Osteocyte (in vitro differentiated cells): ENCODE measurements around the gene PRDX3. TPM values are rescaled to one million over a fixed set of nuclear protein-coding genes. Genes with fewer than 3 reads are reported as not detected.

Source experiments
- DNase-seq: peaks from one replicate; pipeline ENCODE4 v3.0.0; 2021; ENCODE audit warnings: mixed read lengths; ENCODE audit not compliant: unreplicated experiment; ENCODE audit errors: extremely low spot score
- H3K27ac Mint-ChIP-seq: one replicate; pipeline ENCODE4 v1.8.0; 2021; ENCODE audit warnings: mild to moderate bottlenecking, mixed read lengths; ENCODE audit not compliant: unreplicated experiment
- H3K27me3 Mint-ChIP-seq: one replicate; pipeline ENCODE4 v1.8.0; 2021; ENCODE audit warnings: mixed read lengths; ENCODE audit not compliant: unreplicated experiment
- H3K36me3 Mint-ChIP-seq: one replicate; pipeline ENCODE4 v1.8.0; 2021; ENCODE audit warnings: mixed read lengths; ENCODE audit not compliant: unreplicated experiment
- H3K4me1 Mint-ChIP-seq: one replicate; pipeline ENCODE4 v1.8.0; 2021; ENCODE audit warnings: mixed read lengths; ENCODE audit not compliant: unreplicated experiment
- H3K4me3 Mint-ChIP-seq: one replicate; pipeline ENCODE4 v1.8.0; 2021; ENCODE audit warnings: mild to moderate bottlenecking, moderate library complexity, mixed read lengths; ENCODE audit not compliant: unreplicated experiment
- H3K9me3 Mint-ChIP-seq: one replicate; pipeline ENCODE4 v1.8.0; 2021; ENCODE audit warnings: mixed read lengths; ENCODE audit not compliant: unreplicated experiment
- total RNA-seq: library from RNA; stranded (reverse); gene quantifications from 2 replicates; pipeline ENCODE4 v1.2.1, GENCODE V29; 2021
- TF ChIP-seq, protein P1 (sequence below): fragments of 200-600 bp; sonication (generic); IDR thresholded peaks from 2 replicates; pipeline ENCODE4 v1.5.0; 2021; ENCODE audit warnings: antibody characterized with exemption, mild to moderate bottlenecking, moderate library complexity

PRDX3 gene
- total RNA-seq, 1 donor from 2014 or later: 76.9 TPM

- Mint-ChIP-seq H3K4me1 (peaks cover 37% of the 10 kb centered on the region), H3K36me3 (peaks cover 10% of the 10 kb centered on the region), H3K27me3 (no peaks in the 10 kb centered on the region), H3K9me3 (no peaks in the 10 kb centered on the region), H3K4me3 (no peak overlapping the region), H3K27ac (no peak overlapping the region)
- no peak for DNase-seq
- TF ChIP-seq, protein P1, sequence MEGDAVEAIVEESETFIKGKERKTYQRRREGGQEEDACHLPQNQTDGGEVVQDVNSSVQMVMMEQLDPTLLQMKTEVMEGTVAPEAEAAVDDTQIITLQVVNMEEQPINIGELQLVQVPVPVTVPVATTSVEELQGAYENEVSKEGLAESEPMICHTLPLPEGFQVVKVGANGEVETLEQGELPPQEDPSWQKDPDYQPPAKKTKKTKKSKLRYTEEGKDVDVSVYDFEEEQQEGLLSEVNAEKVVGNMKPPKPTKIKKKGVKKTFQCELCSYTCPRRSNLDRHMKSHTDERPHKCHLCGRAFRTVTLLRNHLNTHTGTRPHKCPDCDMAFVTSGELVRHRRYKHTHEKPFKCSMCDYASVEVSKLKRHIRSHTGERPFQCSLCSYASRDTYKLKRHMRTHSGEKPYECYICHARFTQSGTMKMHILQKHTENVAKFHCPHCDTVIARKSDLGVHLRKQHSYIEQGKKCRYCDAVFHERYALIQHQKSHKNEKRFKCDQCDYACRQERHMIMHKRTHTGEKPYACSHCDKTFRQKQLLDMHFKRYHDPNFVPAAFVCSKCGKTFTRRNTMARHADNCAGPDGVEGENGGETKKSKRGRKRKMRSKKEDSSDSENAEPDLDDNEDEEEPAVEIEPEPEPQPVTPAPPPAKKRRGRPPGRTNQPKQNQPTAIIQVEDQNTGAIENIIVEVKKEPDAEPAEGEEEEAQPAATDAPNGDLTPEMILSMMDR: no peak
These were observed 37.5 kb upstream of the PRDX3 start for GRCh38 chr10:119216127-119216526.

GRCh38 chr10:119215371-119215770 lies 36.8 kb upstream of the PRDX3 start:
- H3K27me3 Mint-ChIP-seq: no peaks in the 10 kb centered on the region
- TF ChIP-seq, protein P1: no peak
- no peak for DNase-seq
- H3K9me3 Mint-ChIP-seq: no peaks in the 10 kb centered on the region
- peaks cover 10% of the 10 kb centered on the region for H3K36me3 Mint-ChIP-seq
- no peak overlapping the region for H3K4me3 Mint-ChIP-seq
- H3K4me1 Mint-ChIP-seq: peaks cover 41% of the 10 kb centered on the region
- no peak overlapping the region for H3K27ac Mint-ChIP-seq

- no peaks in the 10 kb centered on the region for H3K9me3 Mint-ChIP-seq
- H3K27me3 Mint-ChIP-seq: no peaks in the 10 kb centered on the region
- DNase-seq: no peak
- peak overlapping the region; percentile 90 for H3K27ac Mint-ChIP-seq
- TF ChIP-seq, protein P1: no peak
- H3K4me1 Mint-ChIP-seq: peaks cover 47% of the 10 kb centered on the region
- peak overlapping the region; percentile 58 for H3K4me3 Mint-ChIP-seq
- peaks cover 9% of the 10 kb centered on the region for H3K36me3 Mint-ChIP-seq
These were observed 33.2 kb upstream of the PRDX3 start for GRCh38 chr10:119211625-119212441.

DNA sequence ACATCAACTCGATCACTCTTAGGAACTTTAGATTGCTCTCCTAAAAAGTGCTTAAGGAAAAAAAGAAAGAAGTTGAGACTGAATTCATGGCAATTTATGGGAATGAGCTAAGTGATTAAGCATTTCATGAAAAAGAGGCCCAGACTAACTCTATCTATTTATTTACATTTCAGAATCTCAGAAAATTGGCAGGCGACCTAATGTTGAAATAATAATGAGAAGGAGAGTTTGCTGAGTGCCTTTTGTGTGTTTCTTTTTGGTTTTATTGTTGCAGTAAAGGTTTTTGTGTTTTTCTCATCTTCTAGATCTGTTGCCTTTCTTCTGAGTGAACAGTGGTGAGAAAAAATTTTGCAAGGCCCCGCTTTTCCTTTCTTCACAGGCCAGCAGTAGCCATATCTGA lies 32.6 kb upstream of the PRDX3 start:
- H3K4me3 Mint-ChIP-seq: peak overlapping the region; percentile 49
- TF ChIP-seq, protein P1: no peak
- DNase-seq: no peak
- H3K27me3 Mint-ChIP-seq: no peaks in the 10 kb centered on the region
- no peaks in the 10 kb centered on the region for H3K9me3 Mint-ChIP-seq
- H3K4me1 Mint-ChIP-seq: peaks cover 52% of the 10 kb centered on the region
- peak overlapping the region; percentile 90 for H3K27ac Mint-ChIP-seq
- peaks cover 9% of the 10 kb centered on the region for H3K36me3 Mint-ChIP-seq

DNA sequence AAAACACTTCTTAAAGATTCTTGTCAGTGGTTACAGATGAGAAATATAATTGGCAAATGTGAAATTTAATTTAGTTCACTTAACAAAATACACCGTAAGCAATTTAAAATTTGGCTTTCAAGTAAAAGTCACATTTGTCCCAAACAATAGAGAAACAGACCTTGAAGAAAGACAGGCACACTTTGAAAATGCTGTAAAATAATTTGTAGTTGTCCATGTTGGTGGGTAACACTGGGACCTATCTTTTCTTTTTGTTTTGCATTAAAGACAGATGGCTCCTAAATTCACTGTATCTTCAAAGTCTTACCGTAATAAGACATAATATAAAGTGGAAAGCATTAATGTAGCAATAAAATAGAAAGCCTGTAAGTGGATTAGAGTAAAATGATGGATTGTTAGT lies 32.0 kb upstream of the PRDX3 start:
- TF ChIP-seq, protein P1: no peak
- Mint-ChIP-seq H3K36me3 (peaks cover 9% of the 10 kb centered on the region), H3K9me3 (no peaks in the 10 kb centered on the region), H3K4me1 (peaks cover 54% of the 10 kb centered on the region), H3K27me3 (no peaks in the 10 kb centered on the region), H3K4me3 (peak overlapping the region; percentile 49), H3K27ac (peak overlapping the region; percentile 90)
- DNase-seq: no peak
